ENCODE results near the gene CSNK1A1L.

Gene CSNK1A1L

DNA sequence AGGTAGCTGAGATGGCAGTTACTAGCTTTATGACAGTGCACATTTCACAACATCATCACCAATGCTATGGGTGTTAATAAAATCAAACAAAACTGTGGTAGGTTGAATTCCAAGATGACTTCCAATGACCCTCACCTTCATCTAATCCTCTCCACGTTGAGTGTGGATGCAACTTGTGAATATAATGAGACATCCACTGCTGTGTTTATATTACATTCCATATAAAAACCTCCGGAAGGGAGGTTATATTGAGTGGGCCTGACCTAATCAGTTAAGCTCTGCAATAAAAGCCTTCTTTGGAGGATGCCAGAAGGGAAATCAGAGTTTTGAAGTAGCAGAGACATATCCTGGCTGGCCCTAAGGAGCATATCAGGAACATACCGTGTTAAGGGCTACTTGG is 25.6 kb upstream of the CSNK1A1L start:
- no peak overlapping the region for H3K4me3 ChIP-seq (ENCODE audit: low read depth, low read length)
- no peak for DNase-seq (ENCODE audit: low read depth)
- TF ChIP-seq, protein P1, sequence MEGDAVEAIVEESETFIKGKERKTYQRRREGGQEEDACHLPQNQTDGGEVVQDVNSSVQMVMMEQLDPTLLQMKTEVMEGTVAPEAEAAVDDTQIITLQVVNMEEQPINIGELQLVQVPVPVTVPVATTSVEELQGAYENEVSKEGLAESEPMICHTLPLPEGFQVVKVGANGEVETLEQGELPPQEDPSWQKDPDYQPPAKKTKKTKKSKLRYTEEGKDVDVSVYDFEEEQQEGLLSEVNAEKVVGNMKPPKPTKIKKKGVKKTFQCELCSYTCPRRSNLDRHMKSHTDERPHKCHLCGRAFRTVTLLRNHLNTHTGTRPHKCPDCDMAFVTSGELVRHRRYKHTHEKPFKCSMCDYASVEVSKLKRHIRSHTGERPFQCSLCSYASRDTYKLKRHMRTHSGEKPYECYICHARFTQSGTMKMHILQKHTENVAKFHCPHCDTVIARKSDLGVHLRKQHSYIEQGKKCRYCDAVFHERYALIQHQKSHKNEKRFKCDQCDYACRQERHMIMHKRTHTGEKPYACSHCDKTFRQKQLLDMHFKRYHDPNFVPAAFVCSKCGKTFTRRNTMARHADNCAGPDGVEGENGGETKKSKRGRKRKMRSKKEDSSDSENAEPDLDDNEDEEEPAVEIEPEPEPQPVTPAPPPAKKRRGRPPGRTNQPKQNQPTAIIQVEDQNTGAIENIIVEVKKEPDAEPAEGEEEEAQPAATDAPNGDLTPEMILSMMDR (IDR thresholded peaks at IDR 0.05; ENCODE audit: control insufficient read depth, extremely low read depth, insufficient read depth): no peak

DNA sequence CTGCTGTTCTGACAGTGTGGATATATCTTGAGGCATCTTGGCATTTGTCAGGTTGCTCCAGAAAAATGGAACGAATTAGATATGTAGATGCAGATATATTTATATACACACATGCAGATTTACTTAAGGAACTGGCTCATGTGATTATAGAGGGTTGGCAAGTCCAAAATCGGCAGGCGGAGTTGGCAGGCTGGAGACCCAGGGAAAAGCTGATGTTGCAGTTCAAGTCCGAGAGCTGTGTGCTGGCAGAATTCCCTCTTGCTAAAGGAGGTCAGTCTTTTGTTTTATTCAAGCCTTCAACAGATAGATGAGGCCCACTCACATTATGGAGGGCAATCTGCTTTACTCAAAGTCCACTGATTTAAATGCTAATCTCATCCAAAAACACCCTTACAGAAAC is 24.4 kb upstream of the CSNK1A1L start:
- no peak for DNase-seq (ENCODE audit: low read depth)

DNA sequence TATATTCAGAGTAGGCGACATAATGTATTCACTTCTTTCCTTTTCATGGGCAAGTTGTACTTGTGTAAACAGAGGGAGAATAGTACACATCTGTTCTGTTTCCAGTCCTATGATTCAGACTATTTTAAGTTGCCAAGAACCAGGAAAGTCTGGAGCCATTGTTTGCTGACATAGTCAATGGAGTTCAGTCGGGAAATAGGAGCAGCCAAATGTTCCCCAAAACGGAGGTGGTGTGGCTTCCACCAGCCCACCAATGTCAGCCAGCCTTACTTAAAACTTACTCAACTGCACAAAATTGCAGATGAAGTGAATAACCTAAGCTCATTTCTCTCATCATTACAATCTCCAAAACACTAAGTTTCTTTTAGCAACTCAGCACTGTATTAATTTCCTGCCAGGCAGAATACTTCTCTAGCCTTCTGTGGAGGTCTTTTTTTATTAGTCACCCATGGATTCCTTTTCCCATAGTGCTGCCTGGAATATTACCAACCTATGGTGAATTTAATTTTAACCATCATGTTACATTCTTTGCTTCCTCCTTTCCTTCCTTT is 22.3 kb upstream of the CSNK1A1L start:
- no peak for DNase-seq (ENCODE audit: low read depth)
- TF ChIP-seq, protein P1 (IDR thresholded peaks at IDR 0.05; ENCODE audit: control insufficient read depth, extremely low read depth, insufficient read depth): no peak
- H3K4me3 ChIP-seq (ENCODE audit: low read depth, low read length): no peak overlapping the region

More for the DNA sequence above, 24.4 kb upstream of the CSNK1A1L start:
- TF ChIP-seq, protein P1 (IDR thresholded peaks at IDR 0.05; ENCODE audit: control insufficient read depth, extremely low read depth, insufficient read depth): no peak
- no peak overlapping the region for H3K4me3 ChIP-seq (ENCODE audit: low read depth, low read length)

DNA sequence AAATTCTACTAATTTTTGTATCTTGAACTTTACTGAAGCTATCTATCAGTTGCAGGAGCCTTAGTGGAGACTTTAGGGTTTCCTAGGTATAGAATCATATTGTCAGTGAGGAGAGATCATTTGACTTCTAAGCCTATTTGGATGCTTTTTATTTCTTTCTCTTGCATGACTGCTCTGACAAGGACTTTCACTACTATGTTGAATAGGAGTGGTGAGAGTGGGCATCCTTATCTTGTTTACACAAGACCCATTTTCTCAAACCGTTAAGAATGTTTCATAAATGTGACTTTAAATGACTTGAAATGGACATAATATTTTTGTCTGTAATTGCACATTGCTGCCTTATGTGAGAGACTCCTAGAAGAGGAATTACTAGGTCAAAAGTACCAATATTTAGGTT is 17.9 kb upstream of the CSNK1A1L start:
- no peak for DNase-seq (ENCODE audit: low read depth)
- TF ChIP-seq, protein P1 (IDR thresholded peaks at IDR 0.05; ENCODE audit: control insufficient read depth, extremely low read depth, insufficient read depth): no peak
- H3K4me3 ChIP-seq (ENCODE audit: low read depth, low read length): no peak overlapping the region

DNA sequence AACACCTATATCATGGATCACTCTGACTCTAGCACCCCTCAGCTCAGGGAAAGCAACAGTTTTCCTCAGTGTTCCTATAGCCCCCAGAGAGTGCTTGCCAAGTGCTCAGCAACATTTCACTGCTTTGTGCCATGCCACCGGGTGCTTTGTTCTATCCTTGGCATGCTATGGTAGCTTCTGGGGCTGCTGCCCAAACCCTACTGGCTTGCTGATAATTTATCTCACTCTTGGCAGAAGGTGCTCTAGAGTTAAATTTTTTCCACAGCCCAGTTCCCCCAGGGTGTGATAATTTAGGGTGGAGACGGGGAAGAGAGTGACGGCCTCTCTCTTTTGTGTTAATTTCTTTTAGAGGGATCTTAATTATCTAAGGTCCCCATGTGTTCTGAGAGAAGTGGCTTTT is 12.6 kb upstream of the CSNK1A1L start:
- H3K4me3 ChIP-seq (ENCODE audit: low read depth, low read length): no peak overlapping the region
- TF ChIP-seq, protein P1 (IDR thresholded peaks at IDR 0.05; ENCODE audit: control insufficient read depth, extremely low read depth, insufficient read depth): no peak
- no peak for DNase-seq (ENCODE audit: low read depth)

DNA sequence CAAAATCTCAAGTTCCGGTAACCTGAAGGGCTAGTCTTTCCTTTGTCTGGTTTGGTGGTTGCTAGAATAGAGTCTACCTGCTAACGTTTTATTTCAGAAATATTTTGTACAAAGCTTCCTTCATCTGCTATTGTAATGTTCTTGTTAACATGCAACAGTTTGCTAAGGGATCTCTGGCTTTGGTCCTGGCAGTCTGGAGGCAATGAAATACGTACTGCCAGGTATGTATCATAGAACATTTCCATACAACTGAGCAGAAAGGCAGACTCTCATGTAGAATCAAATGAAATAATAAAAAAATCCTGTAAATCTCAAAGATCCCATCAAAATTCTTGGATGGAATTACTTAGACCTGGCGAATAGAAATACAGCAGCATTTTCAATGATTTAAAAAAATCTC is 8.8 kb upstream of the CSNK1A1L start:
- no peak overlapping the region for H3K4me3 ChIP-seq (ENCODE audit: low read depth, low read length)
- TF ChIP-seq, protein P1 (IDR thresholded peaks at IDR 0.05; ENCODE audit: control insufficient read depth, extremely low read depth, insufficient read depth): no peak
- no peak for DNase-seq (ENCODE audit: low read depth)

DNA sequence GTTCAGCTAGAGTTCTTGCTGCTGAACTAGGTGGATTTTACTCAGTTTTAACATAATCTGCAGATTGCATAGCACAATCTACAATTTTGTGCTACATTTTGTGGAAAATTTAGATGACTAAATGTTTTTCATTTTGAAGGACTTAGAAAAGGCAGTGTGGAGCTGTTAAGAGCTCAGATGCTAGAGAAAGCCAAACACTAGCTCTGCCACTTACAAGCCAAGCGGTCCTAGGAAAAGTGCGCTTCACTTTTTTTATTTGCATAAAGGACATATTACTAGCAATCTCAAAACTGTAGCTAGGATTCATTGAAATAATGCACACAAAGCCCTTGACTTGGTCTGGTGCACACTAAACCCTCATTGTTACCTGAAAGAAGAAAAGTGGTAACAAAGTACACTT is 8.1 kb upstream of the CSNK1A1L start:
- no peak for DNase-seq (ENCODE audit: low read depth)
- TF ChIP-seq, protein P1 (IDR thresholded peaks at IDR 0.05; ENCODE audit: control insufficient read depth, extremely low read depth, insufficient read depth): no peak
- H3K4me3 ChIP-seq (ENCODE audit: low read depth, low read length): no peak overlapping the region

Data from LNCaP clone FGC (cell line).